Activated T-helper 17 cell treated with anti-CD3 and anti-CD28 coated beads, Interleukin-2, amount 50 U/mL, for 72 hours (primary cell): ENCODE data around the gene NDST4. TPM values are rescaled to one million over a fixed set of nuclear protein-coding genes. Genes with fewer than 3 reads are reported as not detected.

Experiments used
- ATAC-seq: fragments of 150-1000 bp; cut with Tn5 transposase; replicated peaks from 2 replicates; pipeline ENCODE4 v1.10.0; 2021; ENCODE audit warnings: mild to moderate bottlenecking, moderate library complexity
- H3K27ac Mint-ChIP-seq: one replicate; pipeline ENCODE4 v1.8.0; 2022; ENCODE audit warnings: mixed read lengths
- H3K27me3 Mint-ChIP-seq: one replicate; pipeline ENCODE4 v1.8.0; 2022; ENCODE audit warnings: mixed read lengths
- H3K36me3 Mint-ChIP-seq: one replicate; pipeline ENCODE4 v1.8.0; 2022; ENCODE audit warnings: low read depth, mild to moderate bottlenecking, mixed read lengths
- H3K4me1 Mint-ChIP-seq: one replicate; pipeline ENCODE4 v1.8.0; 2022; ENCODE audit warnings: mixed read lengths
- H3K4me3 Mint-ChIP-seq: one replicate; pipeline ENCODE4 v1.8.0; 2022; ENCODE audit warnings: mild to moderate bottlenecking, mixed read lengths
- H3K9me3 Mint-ChIP-seq: one replicate; pipeline ENCODE4 v1.8.0; 2022; ENCODE audit warnings: mixed read lengths
- total RNA-seq, 2 donors: library from RNA; stranded (reverse); gene quantifications; one replicate each; pipeline ENCODE4 v1.2.3, GENCODE V29; 2022

The NDST4 gene
- total RNA-seq, 2 donors from 2014 or later = not detected

DNA sequence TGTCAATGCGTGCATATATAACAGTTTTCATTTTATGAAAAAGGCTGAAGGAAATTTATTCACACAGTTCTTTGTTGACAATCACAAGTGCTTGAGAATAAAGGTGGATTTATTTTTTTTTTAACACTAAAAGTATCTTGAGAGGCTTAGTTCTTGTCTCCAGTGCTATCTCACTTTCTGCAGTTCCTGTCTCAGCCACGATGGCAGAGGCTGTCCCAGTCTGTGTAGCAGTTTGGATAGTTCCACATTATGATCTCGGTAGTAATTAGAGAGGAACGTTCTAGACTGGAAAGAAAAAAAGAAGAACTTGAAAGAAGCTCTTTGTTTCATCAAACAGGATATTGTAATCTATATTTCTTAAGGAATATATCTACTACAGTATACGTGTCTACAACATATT, 285.8 kb downstream of the NDST4 start:
- H3K9me3 Mint-ChIP-seq = no peaks in the 10 kb centered on the region
- H3K27me3 Mint-ChIP-seq = no peaks in the 10 kb centered on the region
- no peak overlapping the region for H3K27ac Mint-ChIP-seq
- ATAC-seq = no peak
- no peaks in the 10 kb centered on the region for H3K4me1 Mint-ChIP-seq
- no peaks in the 10 kb centered on the region for H3K36me3 Mint-ChIP-seq
- no peak overlapping the region for H3K4me3 Mint-ChIP-seq

DNA sequence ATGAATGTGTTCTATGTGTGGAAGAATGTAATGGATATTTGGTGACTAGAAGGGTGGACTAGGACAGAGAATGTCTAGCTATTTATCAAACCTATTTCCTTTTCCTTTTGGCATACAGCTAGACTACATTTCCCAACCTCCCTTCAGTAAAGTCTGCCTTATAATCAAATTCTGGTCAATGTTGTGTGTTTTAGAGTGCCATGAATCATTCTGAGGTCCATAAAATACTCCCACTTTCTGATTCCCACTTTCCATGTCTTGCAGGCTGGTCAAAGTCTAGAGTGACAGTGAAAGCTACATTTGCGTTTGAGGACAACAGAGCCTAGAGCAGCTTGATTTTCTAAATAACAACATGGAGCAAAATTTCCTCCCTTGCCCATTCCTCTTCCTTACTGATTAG, 297.7 kb downstream of the NDST4 start:
- Mint-ChIP-seq H3K27me3 (peaks cover 12% of the 10 kb centered on the region), H3K9me3 (no peaks in the 10 kb centered on the region), H3K27ac (no peak overlapping the region), H3K4me1 (no peaks in the 10 kb centered on the region), H3K4me3 (no peak overlapping the region), H3K36me3 (no peaks in the 10 kb centered on the region)
- no peak for ATAC-seq

DNA sequence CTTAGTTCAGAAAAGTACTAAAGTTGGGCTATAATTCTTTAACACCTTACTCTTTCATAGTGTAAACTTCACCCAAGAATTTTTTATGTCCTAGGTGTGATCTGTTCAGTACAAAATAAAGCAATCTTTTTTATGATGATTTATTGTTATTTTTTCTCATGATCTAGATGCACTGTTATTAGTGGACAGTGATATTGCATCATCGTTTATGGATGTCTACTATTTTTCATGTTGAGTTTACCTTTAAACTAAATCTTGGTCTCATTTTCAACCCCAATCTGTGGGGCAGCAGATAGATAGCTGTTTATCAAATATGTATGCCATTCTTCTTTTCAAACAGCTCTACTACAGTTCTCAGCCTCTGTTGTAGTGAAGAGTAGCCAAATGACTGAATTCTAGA, 299.5 kb downstream of the NDST4 start:
- H3K27ac Mint-ChIP-seq = no peak overlapping the region
- no peaks in the 10 kb centered on the region for H3K9me3 Mint-ChIP-seq
- peaks cover 7% of the 10 kb centered on the region for H3K27me3 Mint-ChIP-seq
- H3K36me3 Mint-ChIP-seq = no peaks in the 10 kb centered on the region
- no peak overlapping the region for H3K4me3 Mint-ChIP-seq
- H3K4me1 Mint-ChIP-seq = no peaks in the 10 kb centered on the region
- no peak for ATAC-seq

DNA sequence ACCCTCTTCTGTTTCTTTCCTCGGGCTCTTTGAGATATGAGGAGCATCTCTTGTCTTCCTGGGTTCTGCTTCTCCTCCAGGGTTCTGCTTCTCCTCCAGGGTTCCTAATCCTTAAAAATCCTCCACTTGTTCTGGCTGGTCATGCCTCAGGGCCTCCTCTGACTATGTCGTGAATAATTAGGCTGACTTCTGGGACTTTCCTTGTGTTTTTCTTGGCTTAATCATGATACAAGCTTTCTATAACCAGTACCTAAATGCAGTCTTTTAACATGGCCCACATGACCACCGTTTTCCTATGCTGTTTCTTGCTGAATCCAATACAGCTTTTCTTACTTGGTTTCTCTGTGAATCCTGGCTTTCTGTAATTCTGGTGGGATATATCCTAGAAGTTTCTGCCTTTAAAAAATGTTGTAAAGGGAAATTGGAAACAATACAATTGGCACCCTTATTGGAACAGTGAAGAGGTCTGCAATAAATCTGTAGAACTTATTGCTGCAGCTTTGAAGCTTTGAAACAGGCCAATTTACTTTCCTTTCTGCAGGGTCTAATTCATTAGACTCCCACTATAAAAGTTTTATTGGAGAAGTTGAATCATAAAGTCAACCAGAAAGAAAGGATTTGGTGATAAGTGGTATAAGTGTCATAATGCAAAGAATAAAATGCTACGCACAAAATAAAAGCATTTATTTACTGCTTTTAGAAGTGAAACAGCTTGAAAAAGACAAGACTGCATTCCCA, 301.7 kb downstream of the NDST4 start:
- H3K9me3 Mint-ChIP-seq = no peaks in the 10 kb centered on the region

DNA sequence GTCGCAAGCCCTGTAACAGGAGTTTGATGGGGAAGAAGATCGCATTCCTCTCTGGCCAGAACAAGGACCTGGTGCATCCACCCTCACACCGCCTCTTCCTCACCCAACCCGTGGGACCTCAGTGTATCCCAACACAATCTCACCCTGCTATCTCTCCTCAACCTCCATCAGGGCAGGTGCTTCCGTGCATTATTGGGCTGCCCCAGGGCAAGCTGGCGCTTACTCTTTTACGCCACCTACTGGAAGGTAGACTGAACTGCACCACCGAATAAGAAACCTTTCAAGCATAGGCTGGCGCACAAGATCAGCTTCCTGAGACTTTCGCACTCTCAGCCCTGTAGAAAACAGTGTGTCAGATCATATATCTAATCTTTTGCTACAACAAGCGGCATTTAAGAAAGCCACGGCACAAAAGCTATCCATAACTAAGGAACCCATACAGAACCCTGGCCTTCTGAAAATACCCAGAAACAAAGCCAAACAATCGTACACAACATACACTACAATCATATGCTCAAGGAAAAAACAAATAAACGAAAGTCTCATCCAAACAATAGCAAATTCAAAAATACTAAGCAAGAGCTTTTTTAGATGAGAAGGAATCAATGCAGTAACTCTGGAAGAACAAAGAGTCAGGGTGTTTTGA, 305.5 kb downstream of the NDST4 start:
- Mint-ChIP-seq H3K27ac (no peak overlapping the region), H3K4me1 (peaks cover 6% of the 10 kb centered on the region), H3K27me3 (peaks cover 6% of the 10 kb centered on the region), H3K4me3 (no peak overlapping the region), H3K9me3 (no peaks in the 10 kb centered on the region), H3K36me3 (no peaks in the 10 kb centered on the region)
- ATAC-seq = peak; percentile 77

More for the DNA sequence above, 301.7 kb downstream of the NDST4 start:
- Mint-ChIP-seq H3K36me3 (no peaks in the 10 kb centered on the region), H3K27ac (no peak overlapping the region), H3K4me3 (no peak overlapping the region), H3K27me3 (peaks cover 13% of the 10 kb centered on the region), H3K4me1 (peaks cover 6% of the 10 kb centered on the region)
- no peak for ATAC-seq

DNA sequence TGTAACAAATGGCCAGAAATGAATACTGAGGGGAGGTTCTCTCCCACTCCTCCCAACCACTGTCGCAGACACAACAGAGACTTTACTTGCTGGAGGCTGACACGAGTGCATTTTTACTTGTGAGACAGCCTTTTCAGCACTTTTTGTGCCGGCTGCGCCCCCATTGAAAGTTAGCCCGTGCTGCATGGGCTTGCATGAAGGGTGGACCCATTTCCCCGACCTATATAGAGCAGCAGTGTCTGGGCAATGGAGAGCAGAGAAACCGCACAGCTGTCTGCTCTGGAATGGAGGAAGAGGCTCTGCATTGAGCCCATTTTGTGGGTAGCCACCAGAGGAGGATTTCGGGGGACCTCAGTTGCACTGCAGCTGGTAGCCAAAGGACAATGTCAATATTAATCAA, 306.1 kb downstream of the NDST4 start:
- H3K27me3 Mint-ChIP-seq = peaks cover 6% of the 10 kb centered on the region
- H3K36me3 Mint-ChIP-seq = no peaks in the 10 kb centered on the region
- H3K4me1 Mint-ChIP-seq = peaks cover 6% of the 10 kb centered on the region
- no peak overlapping the region for H3K27ac Mint-ChIP-seq
- no peak overlapping the region for H3K4me3 Mint-ChIP-seq
- H3K9me3 Mint-ChIP-seq = no peaks in the 10 kb centered on the region
- ATAC-seq = peak; percentile 18

DNA sequence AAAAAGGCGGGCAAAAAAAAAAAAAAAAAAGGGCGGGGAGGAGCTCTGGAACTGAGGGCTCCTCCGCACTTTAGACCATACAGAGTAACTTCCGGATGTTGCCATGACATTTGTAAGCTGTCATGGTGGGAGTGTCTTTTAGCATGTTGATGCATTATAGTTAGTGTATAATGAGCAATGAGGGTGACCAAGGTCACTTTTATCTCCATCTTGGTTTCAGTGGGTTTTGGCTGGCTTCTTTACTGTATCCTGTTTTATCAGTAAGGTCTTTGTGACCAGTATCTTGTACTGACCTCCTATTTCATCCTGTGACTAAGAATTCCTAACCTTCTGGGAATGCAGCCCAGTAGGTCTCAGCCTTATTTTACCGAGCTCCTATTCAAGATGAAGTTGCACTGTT, 321.4 kb downstream of the NDST4 start:
- no peaks in the 10 kb centered on the region for H3K27me3 Mint-ChIP-seq
- no peaks in the 10 kb centered on the region for H3K36me3 Mint-ChIP-seq
- no peaks in the 10 kb centered on the region for H3K4me1 Mint-ChIP-seq
- no peak overlapping the region for H3K27ac Mint-ChIP-seq
- H3K4me3 Mint-ChIP-seq = no peak overlapping the region
- no peaks in the 10 kb centered on the region for H3K9me3 Mint-ChIP-seq
- ATAC-seq = no peak

DNA sequence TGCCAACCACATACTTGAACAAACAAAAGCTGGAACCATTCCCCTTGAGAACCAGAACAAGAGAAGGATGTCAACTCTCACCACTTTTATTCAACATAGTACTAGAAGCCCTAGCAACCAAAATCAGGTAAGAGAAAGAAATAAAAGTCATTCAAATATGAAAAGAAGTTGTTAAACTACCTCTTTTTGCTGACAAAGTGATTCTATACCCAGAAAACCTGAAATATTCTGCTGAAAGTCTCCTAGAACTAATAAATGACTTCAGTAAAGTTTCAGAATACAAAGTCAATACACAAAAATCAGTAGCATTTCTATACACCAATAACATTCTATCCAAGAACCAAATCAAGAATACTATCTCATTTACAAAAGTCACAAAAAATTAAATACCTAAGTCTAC, 327.9 kb downstream of the NDST4 start:
- H3K36me3 Mint-ChIP-seq = no peaks in the 10 kb centered on the region
- no peak overlapping the region for H3K27ac Mint-ChIP-seq
- H3K9me3 Mint-ChIP-seq = no peaks in the 10 kb centered on the region
- no peaks in the 10 kb centered on the region for H3K4me1 Mint-ChIP-seq
- H3K4me3 Mint-ChIP-seq = no peak overlapping the region
- no peak for ATAC-seq
- peaks cover 15% of the 10 kb centered on the region for H3K27me3 Mint-ChIP-seq

DNA sequence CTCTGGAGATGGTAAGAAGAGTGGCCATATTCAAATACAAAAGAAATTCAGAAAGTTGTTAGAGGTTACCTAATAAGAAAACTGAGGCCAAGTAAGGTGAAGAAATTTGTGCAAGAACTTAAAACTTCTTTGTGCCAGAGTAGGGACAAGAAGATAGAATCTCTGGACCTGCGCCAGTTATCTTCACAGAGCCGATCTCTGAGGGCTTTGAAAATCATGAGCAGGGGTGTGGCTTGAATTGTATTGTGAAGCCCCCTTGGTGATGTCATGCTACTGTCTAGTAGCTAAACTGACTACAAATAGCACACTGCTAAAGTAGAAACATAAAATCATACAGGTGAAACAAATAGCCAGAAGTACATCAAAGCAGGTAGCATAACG, 330.2 kb downstream of the NDST4 start:
- no peaks in the 10 kb centered on the region for H3K9me3 Mint-ChIP-seq
- ATAC-seq = no peak
- H3K36me3 Mint-ChIP-seq = no peaks in the 10 kb centered on the region
- no peaks in the 10 kb centered on the region for H3K4me1 Mint-ChIP-seq
- no peak overlapping the region for H3K4me3 Mint-ChIP-seq
- H3K27ac Mint-ChIP-seq = no peak overlapping the region
- peaks cover 15% of the 10 kb centered on the region for H3K27me3 Mint-ChIP-seq

DNA sequence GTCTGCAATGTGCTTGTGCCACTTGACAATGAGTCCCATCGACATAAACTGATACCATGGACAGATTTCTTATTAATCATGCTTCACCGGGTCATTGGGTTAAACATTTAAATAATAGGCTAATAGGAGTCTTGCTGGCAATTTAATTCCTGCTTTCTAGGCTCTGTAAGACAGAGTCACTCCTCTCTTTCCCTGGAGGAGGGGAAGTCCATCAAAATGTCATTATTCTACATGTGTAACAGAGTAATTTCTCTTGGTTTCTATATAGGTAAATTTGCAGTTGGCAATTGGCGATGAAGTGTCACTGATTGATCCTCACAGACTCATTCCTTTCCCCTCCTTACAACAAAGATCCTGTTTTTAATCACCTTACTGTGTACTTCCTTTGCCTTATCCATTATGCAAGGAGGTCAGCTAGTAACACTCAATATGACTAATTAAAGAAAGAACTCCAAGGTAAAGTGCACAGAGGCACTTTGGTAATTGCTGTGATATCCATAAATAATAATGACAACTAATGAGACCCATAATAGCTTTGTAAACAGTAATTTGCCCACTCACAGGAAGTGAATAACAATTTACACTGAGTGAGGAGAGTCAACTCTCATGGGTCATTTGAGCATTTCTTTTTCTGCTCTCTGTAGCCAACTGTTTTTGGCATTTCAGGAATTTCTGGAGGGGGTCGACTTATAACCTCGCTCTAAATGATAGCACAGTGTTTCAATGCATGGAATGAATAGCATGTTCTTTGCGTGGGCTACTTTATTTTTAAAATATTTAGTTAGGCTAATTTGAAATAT, 330.8 kb downstream of the NDST4 start:
- Mint-ChIP-seq H3K27me3 (peaks cover 15% of the 10 kb centered on the region), H3K4me1 (no peaks in the 10 kb centered on the region), H3K36me3 (no peaks in the 10 kb centered on the region), H3K4me3 (no peak overlapping the region), H3K9me3 (no peaks in the 10 kb centered on the region), H3K27ac (no peak overlapping the region)
- no peak for ATAC-seq

DNA sequence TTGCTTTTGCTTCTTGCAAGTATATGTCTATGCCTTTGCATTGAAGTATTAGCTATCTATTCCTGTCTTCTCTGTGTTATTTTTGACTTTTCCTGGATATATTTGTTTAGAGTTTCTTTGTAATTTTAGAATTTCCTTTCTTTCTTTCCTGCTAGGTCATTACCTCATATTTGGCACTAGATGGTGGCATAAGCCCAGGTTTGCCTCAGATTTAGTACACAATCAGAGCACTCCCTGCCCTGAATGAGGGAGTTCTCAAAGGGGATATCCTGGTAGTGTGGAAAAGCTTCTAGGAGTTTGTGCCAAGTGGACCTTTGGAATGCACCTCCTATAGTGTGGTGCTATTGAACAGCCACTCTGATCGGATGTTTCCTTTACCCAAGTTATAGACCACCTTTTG, 333.2 kb downstream of the NDST4 start:
- Mint-ChIP-seq H3K4me3 (no peak overlapping the region), H3K9me3 (no peaks in the 10 kb centered on the region), H3K4me1 (no peaks in the 10 kb centered on the region), H3K27ac (no peak overlapping the region), H3K27me3 (peaks cover 12% of the 10 kb centered on the region), H3K36me3 (no peaks in the 10 kb centered on the region)
- ATAC-seq = no peak
